ENCODE data around the gene UXS1. TPM values are rescaled to one million over a fixed set of nuclear protein-coding genes. Genes with fewer than 3 reads are reported as not detected.

UXS1 gene
- total RNA-seq, 1 donor from 2014 or later: 58.5 TPM

DNA sequence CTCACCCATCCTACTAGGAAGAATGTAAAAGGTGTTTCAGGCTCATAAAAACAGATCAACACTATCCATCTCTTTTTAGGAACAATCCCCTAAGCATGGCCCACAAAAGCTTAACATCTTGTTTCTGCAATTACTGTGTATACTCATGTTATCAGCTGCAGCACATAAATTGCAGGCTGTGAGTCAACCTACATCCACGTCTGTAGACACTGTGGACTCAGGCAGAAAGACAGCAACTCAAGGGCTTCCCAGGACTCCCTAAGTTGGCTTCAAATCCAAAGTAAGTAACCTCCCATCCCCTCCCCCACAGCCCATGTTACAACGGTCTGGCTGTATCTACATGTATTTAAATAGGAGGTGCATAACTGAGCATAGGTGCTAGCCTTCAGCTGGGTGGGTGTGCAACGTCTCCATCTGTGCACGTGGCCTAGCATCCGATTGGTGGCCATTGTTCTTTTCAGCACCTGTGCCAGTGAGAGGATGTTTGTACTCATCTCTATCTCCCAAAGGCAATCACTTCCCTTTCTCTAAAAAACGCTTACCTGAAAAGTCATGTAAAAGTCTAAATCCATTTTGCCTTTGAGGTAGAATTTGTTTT, 30.1 kb downstream of the UXS1 start:
- H3K27ac Mint-ChIP-seq: peak overlapping the region; percentile 49
- TF ChIP-seq, protein P1, sequence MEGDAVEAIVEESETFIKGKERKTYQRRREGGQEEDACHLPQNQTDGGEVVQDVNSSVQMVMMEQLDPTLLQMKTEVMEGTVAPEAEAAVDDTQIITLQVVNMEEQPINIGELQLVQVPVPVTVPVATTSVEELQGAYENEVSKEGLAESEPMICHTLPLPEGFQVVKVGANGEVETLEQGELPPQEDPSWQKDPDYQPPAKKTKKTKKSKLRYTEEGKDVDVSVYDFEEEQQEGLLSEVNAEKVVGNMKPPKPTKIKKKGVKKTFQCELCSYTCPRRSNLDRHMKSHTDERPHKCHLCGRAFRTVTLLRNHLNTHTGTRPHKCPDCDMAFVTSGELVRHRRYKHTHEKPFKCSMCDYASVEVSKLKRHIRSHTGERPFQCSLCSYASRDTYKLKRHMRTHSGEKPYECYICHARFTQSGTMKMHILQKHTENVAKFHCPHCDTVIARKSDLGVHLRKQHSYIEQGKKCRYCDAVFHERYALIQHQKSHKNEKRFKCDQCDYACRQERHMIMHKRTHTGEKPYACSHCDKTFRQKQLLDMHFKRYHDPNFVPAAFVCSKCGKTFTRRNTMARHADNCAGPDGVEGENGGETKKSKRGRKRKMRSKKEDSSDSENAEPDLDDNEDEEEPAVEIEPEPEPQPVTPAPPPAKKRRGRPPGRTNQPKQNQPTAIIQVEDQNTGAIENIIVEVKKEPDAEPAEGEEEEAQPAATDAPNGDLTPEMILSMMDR (conservative IDR thresholded peaks at IDR 0.05): no peak
- H3K4me1 Mint-ChIP-seq (ENCODE audit: unreplicated experiment): peaks cover 49% of the 10 kb centered on the region
- DNase-seq (ENCODE audit: extremely low spot score, unreplicated experiment): no peak
- no peaks in the 10 kb centered on the region for H3K9me3 Mint-ChIP-seq
- peaks cover 23% of the 10 kb centered on the region for H3K36me3 Mint-ChIP-seq
- no peak overlapping the region for H3K4me3 Mint-ChIP-seq
- H3K27me3 Mint-ChIP-seq: no peaks in the 10 kb centered on the region

DNA sequence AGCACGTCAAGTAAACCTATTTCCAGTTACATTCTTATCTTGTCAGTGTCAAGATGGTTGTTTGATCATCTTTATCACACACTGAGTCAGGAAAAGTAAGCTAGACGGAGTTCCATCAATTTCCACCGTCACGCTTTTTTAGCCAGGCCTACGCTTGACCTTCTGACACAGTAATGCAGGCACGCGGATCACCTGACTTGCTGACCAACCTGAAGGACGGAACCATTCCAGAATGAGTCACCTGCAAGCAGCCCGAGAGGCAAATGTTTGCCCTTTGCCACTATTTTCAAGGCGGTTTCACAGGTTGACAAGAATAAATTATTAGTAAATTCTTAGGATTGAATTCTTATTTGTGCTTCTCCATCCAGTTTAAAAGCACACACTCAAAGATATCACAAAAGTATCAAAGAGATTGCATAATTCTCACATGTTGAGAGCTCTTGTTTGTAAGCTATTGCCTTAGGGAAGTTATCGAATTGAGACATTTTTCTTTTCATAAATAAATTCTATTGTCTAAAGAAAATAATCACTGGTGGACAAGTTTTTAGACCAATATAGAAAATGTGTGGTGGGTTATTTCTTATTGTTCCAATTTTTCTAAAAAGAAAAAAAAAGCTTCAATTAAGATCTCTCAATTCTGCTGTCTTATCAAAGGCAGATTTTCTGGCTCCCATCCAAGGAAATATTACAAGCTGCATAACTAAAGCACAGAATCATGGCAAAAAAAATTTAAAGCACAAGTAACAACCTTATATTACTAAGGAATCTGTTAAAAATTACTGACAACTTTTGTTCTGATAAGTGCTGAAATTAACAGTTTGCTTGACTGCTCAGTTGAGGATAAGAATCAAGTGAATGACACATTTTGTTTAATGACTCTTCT, 31.9 kb downstream of the UXS1 start:
- peak overlapping the region; percentile 90 for H3K27ac Mint-ChIP-seq
- H3K4me1 Mint-ChIP-seq (ENCODE audit: unreplicated experiment): peaks cover 63% of the 10 kb centered on the region
- H3K27me3 Mint-ChIP-seq: no peaks in the 10 kb centered on the region
- peaks cover 5% of the 10 kb centered on the region for H3K9me3 Mint-ChIP-seq
- H3K36me3 Mint-ChIP-seq: peaks cover 38% of the 10 kb centered on the region
- no peak for DNase-seq (ENCODE audit: extremely low spot score, unreplicated experiment)
- H3K4me3 Mint-ChIP-seq: peak overlapping the region; percentile 67
- TF ChIP-seq, protein P1 (conservative IDR thresholded peaks at IDR 0.05): no peak

DNA sequence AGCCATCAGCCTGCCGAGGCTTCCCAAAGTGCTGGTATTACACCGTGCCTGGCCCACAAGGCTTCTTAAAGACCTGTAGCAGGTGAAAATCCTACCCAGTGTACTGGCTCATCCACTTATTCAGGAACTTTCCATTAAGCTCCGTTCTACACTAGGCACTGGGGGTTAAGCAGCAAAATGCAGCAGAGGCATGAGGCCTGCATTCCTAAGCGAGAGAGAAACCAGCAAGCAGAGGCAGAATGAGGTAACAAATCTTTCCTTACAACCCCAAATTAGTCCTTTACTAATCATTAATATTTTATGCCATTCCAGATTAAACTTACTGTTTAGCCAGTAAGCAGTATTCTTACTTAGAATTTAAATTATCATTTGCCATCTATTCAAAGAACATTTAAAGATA, 32.8 kb downstream of the UXS1 start:
- peaks cover 55% of the 10 kb centered on the region for H3K4me1 Mint-ChIP-seq (ENCODE audit: unreplicated experiment)
- peak overlapping the region; percentile 90 for H3K27ac Mint-ChIP-seq
- peaks cover 45% of the 10 kb centered on the region for H3K36me3 Mint-ChIP-seq
- H3K4me3 Mint-ChIP-seq: no peak overlapping the region
- TF ChIP-seq, protein P1 (conservative IDR thresholded peaks at IDR 0.05): no peak
- H3K9me3 Mint-ChIP-seq: peaks cover 5% of the 10 kb centered on the region
- DNase-seq (ENCODE audit: extremely low spot score, unreplicated experiment): no peak
- H3K27me3 Mint-ChIP-seq: no peaks in the 10 kb centered on the region

GRCh38 chr2:106160786-106161261, 33.3 kb downstream of the UXS1 start:
- H3K4me1 Mint-ChIP-seq (ENCODE audit: unreplicated experiment): peaks cover 54% of the 10 kb centered on the region

More at GRCh38 chr2:106160786-106161261, 33.3 kb downstream of the UXS1 start:
- TF ChIP-seq, protein P1 (conservative IDR thresholded peaks at IDR 0.05): no peak
- Mint-ChIP-seq H3K9me3 (peaks cover 5% of the 10 kb centered on the region), H3K27ac (peak overlapping the region; percentile 90), H3K36me3 (peaks cover 50% of the 10 kb centered on the region), H3K27me3 (no peaks in the 10 kb centered on the region), H3K4me3 (no peak overlapping the region)
- DNase-seq (ENCODE audit: extremely low spot score, unreplicated experiment): no peak
